ENCODE measurements around the gene YWHAH.

DNA sequence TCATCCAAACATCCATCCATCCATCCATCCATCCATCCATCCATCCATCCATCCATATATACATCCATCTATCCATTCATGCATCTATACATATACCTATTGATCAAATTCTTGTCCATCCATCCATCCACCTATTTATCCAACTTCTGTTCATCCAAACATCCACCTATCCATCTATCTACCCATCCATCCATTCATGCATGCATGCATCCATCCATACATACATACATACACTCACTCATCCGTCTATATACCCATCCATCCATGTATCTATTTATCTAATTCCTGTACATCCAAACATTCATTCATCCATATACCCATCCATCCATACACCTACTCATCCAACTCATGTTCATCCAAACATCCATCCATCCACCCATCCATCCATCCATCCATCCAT, 19.3 kb upstream of the YWHAH start:
- no peak for TF ChIP-seq CTCF (conservative IDR thresholded peaks at IDR 0.05)
- TF ChIP-seq ZFX (IDR thresholded peaks at IDR 0.05) = no peak

Measured in C4-2B (cell line).